ENCODE results near the gene TTC39C. TPM values are rescaled to one million over a fixed set of nuclear protein-coding genes. Genes with fewer than 3 reads are reported as not detected.

The TTC39C gene
- total and polyA plus RNA-seq, 2 experiments from 2014 or later, result 69.4 to 136 TPM

DNA sequence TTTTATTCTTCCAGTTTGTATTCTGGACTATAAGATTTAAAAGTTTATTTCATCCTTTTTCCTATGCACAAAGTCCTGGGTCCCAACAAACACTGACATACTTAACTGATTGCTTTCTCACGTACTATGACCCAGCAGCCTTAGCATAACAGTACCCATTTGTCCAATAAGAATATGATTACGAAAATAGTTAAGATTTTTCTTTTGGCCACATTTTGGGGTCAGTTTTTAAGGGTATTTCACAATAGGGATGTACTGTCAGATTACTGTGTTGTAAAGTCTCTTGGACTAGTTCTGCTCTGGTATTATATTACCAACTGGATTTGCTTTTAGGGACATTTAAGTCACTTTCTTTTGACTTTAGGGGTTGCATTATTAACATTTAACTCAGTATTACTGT, 46.1 kb downstream of the TTC39C start:
- no peak overlapping the region for H3K4me2 ChIP-seq
- H3K36me3 Mint-ChIP-seq (ENCODE audit: low read depth), result 0 out of 3 replicates have a peak, but pooled peaks cover 3% of the 10 kb centered on the region
- H3K27me3 ChIP-seq (ENCODE audit: insufficient read depth), result no peaks in the 10 kb centered on the region
- H3K4me1 ChIP-seq (ENCODE audit: insufficient read depth), result peaks cover 21% of the 10 kb centered on the region
- peaks cover 38% of the 10 kb centered on the region for H4K20me1 ChIP-seq (replicated peaks; ENCODE audit: insufficient read depth)
- no peaks in the 10 kb centered on the region for H3F3A ChIP-seq (replicated peaks; ENCODE audit: low read depth)
- H3K4me1 Mint-ChIP-seq, result peaks cover 9% of the 10 kb centered on the region
- no peak for ATAC-seq
- peaks cover 4% of the 10 kb centered on the region for H3K27me3 Mint-ChIP-seq (ENCODE audit: insufficient read depth, low read depth, poor library complexity)
- H3K79me2 ChIP-seq (replicated peaks; ENCODE audit: insufficient read depth), result peaks cover 100% of the 10 kb centered on the region
- no peak for TF ChIP-seq ZNF114 (CRISPR knock-in tag; IDR thresholded peaks at IDR 0.05)
- no peak for TF ChIP-seq ZNF331 (CRISPR knock-in tag; IDR thresholded peaks at IDR 0.05; ENCODE audit: low read depth)
- no peak overlapping the region for H3K27ac ChIP-seq (ENCODE audit: low read depth)
- H2AFZ ChIP-seq, result no peak overlapping the region
- H3K4me3 Mint-ChIP-seq, result no peak overlapping the region
- H3K9me3 Mint-ChIP-seq, result no peaks in the 10 kb centered on the region
- H3K9me2 ChIP-seq (ENCODE audit: insufficient read depth), result no peaks in the 10 kb centered on the region
- H3K27ac Mint-ChIP-seq, result no peak overlapping the region
- no peak for DNase-seq (ENCODE audit: low spot score)
- peaks cover under 1% of the 10 kb centered on the region; the same call in 1 of the 2 replicates for H3K36me3 ChIP-seq (ENCODE audit: insufficient read depth)
- no peak overlapping the region for H3K4me3 ChIP-seq

DNA sequence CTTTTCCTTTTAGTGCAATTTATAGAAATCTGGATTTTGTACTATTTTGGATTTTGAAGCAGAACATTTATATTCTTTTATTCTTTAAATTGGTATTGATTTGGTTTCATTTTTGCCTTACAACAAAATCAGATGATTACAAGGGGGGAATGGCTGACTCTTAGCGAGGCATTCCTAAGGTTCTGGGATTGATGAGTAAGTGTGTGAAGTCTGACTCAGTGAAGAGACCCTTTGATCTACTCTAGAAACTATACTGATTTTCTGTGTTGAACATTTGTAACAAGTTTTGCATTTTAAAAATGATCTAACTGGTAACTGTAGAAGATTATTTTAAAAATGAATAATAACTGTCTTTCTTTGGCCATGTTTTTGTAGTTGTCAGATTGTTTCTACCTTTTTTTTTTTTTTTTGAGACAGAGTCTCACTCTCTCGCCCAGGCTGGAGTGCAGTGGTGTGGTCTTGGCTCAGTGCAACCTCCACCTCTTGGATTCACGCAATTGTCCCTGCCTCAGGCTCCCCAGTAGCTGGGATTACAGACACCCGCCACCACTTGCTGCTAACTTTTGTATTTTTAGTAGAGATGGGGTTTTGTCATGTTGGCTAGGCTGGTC, 48.7 kb downstream of the TTC39C start:
- Histone ChIP-seq H2AFZ (no peak overlapping the region), H4K20me1 (replicated peaks; ENCODE audit: insufficient read depth) (peaks cover 34% of the 10 kb centered on the region), H3K4me1 (ENCODE audit: insufficient read depth) (peaks cover 20% of the 10 kb centered on the region), H3K4me3 (no peak overlapping the region), H3F3A (replicated peaks; ENCODE audit: low read depth) (no peaks in the 10 kb centered on the region; the same call in 1 of the 2 replicates), H3K36me3 (ENCODE audit: insufficient read depth) (peaks cover 13% of the 10 kb centered on the region), H3K79me2 (replicated peaks; ENCODE audit: insufficient read depth) (peaks cover 82% of the 10 kb centered on the region), H3K9me2 (ENCODE audit: insufficient read depth) (no peaks in the 10 kb centered on the region), H3K27ac (ENCODE audit: low read depth) (no peak overlapping the region), H3K27me3 (ENCODE audit: insufficient read depth) (no peaks in the 10 kb centered on the region), H3K4me2 (no peak overlapping the region)
- no peak overlapping the region for H3K4me3 Mint-ChIP-seq
- peaks cover 4% of the 10 kb centered on the region for H3K27me3 Mint-ChIP-seq (ENCODE audit: insufficient read depth, low read depth, poor library complexity)
- no peak overlapping the region for H3K27ac Mint-ChIP-seq
- H3K4me1 Mint-ChIP-seq, result peaks cover 3% of the 10 kb centered on the region; the same call in 1 of the 3 replicates
- no peak for DNase-seq (ENCODE audit: low spot score)
- ATAC-seq, result no peak
- TF ChIP-seq STAT1 (IDR thresholded peaks at IDR 0.05; ENCODE audit: unreplicated experiment) (no peak), NANOG (IDR thresholded peaks at IDR 0.05; ENCODE audit: borderline replicate concordance) (no peak), EZH2 (IDR thresholded peaks at IDR 0.05; ENCODE audit: low read depth, unreplicated experiment) (no peak), EZH2phosphoT487 (IDR thresholded peaks at IDR 0.05; ENCODE audit: unreplicated experiment) (no peak), JUNB (IDR thresholded peaks at IDR 0.05; ENCODE audit: unreplicated experiment) (no peak), ZNF114 (CRISPR knock-in tag; IDR thresholded peaks at IDR 0.05) (no peak), ZNF331 (CRISPR knock-in tag; IDR thresholded peaks at IDR 0.05; ENCODE audit: low read depth) (no peak), POLR2AphosphoS5 (IDR thresholded peaks at IDR 0.05; ENCODE audit: low read depth) (no peak)
- TF ChIP-seq, protein P1, sequence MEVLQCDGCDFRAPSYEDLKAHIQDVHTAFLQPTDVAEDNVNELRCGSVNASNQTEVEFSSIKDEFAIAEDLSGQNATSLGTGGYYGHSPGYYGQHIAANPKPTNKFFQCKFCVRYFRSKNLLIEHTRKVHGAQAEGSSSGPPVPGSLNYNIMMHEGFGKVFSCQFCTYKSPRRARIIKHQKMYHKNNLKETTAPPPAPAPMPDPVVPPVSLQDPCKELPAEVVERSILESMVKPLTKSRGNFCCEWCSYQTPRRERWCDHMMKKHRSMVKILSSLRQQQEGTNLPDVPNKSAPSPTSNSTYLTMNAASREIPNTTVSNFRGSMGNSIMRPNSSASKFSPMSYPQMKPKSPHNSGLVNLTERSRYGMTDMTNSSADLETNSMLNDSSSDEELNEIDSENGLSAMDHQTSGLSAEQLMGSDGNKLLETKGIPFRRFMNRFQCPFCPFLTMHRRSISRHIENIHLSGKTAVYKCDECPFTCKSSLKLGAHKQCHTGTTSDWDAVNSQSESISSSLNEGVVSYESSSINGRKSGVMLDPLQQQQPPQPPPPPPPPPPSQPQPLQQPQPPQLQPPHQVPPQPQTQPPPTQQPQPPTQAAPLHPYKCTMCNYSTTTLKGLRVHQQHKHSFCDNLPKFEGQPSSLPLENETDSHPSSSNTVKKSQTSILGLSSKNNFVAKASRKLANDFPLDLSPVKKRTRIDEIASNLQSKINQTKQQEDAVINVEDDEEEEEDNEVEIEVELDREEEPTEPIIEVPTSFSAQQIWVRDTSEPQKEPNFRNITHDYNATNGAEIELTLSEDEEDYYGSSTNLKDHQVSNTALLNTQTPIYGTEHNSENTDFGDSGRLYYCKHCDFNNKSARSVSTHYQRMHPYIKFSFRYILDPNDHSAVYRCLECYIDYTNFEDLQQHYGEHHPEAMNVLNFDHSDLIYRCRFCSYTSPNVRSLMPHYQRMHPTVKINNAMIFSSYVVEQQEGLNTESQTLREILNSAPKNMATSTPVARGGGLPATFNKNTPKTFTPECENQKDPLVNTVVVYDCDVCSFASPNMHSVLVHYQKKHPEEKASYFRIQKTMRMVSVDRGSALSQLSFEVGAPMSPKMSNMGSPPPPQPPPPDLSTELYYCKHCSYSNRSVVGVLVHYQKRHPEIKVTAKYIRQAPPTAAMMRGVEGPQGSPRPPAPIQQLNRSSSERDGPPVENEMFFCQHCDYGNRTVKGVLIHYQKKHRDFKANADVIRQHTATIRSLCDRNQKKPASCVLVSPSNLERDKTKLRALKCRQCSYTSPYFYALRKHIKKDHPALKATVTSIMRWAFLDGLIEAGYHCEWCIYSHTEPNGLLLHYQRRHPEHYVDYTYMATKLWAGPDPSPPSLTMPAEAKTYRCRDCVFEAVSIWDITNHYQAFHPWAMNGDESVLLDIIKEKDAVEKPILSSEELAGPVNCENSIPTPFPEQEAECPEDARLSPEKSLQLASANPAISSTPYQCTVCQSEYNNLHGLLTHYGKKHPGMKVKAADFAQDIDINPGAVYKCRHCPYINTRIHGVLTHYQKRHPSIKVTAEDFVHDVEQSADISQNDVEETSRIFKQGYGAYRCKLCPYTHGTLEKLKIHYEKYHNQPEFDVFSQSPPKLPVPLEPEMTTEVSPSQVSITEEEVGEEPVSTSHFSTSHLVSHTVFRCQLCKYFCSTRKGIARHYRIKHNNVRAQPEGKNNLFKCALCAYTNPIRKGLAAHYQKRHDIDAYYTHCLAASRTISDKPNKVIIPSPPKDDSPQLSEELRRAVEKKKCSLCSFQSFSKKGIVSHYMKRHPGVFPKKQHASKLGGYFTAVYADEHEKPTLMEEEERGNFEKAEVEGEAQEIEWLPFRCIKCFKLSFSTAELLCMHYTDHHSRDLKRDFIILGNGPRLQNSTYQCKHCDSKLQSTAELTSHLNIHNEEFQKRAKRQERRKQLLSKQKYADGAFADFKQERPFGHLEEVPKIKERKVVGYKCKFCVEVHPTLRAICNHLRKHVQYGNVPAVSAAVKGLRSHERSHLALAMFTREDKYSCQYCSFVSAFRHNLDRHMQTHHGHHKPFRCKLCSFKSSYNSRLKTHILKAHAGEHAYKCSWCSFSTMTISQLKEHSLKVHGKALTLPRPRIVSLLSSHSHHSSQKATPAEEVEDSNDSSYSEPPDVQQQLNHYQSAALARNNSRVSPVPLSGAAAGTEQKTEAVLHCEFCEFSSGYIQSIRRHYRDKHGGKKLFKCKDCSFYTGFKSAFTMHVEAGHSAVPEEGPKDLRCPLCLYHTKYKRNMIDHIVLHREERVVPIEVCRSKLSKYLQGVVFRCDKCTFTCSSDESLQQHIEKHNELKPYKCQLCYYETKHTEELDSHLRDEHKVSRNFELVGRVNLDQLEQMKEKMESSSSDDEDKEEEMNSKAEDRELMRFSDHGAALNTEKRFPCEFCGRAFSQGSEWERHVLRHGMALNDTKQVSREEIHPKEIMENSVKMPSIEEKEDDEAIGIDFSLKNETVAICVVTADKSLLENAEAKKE (CRISPR knock-in tag; IDR thresholded peaks at IDR 0.05), result no peak
- TF ChIP-seq, protein P2, sequence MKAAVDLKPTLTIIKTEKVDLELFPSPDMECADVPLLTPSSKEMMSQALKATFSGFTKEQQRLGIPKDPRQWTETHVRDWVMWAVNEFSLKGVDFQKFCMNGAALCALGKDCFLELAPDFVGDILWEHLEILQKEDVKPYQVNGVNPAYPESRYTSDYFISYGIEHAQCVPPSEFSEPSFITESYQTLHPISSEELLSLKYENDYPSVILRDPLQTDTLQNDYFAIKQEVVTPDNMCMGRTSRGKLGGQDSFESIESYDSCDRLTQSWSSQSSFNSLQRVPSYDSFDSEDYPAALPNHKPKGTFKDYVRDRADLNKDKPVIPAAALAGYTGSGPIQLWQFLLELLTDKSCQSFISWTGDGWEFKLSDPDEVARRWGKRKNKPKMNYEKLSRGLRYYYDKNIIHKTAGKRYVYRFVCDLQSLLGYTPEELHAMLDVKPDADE (IDR thresholded peaks at IDR 0.05), result no peak
- TF ChIP-seq, protein P3, sequence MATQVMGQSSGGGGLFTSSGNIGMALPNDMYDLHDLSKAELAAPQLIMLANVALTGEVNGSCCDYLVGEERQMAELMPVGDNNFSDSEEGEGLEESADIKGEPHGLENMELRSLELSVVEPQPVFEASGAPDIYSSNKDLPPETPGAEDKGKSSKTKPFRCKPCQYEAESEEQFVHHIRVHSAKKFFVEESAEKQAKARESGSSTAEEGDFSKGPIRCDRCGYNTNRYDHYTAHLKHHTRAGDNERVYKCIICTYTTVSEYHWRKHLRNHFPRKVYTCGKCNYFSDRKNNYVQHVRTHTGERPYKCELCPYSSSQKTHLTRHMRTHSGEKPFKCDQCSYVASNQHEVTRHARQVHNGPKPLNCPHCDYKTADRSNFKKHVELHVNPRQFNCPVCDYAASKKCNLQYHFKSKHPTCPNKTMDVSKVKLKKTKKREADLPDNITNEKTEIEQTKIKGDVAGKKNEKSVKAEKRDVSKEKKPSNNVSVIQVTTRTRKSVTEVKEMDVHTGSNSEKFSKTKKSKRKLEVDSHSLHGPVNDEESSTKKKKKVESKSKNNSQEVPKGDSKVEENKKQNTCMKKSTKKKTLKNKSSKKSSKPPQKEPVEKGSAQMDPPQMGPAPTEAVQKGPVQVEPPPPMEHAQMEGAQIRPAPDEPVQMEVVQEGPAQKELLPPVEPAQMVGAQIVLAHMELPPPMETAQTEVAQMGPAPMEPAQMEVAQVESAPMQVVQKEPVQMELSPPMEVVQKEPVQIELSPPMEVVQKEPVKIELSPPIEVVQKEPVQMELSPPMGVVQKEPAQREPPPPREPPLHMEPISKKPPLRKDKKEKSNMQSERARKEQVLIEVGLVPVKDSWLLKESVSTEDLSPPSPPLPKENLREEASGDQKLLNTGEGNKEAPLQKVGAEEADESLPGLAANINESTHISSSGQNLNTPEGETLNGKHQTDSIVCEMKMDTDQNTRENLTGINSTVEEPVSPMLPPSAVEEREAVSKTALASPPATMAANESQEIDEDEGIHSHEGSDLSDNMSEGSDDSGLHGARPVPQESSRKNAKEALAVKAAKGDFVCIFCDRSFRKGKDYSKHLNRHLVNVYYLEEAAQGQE (IDR thresholded peaks at IDR 0.05; ENCODE audit: unreplicated experiment), result no peak
- H3K36me3 Mint-ChIP-seq (ENCODE audit: low read depth), result 0 out of 3 replicates have a peak, but pooled peaks cover 9% of the 10 kb centered on the region
- no peaks in the 10 kb centered on the region for H3K9me3 Mint-ChIP-seq

Measured in GM23338 (cell line).